ENCODE results near the gene MGAT3. TPM values are rescaled to one million over a fixed set of nuclear protein-coding genes. Genes with fewer than 3 reads are reported as not detected.

MGAT3 gene
- total RNA-seq, 1 experiment from 2014 or later = 0.57 TPM

DNA sequence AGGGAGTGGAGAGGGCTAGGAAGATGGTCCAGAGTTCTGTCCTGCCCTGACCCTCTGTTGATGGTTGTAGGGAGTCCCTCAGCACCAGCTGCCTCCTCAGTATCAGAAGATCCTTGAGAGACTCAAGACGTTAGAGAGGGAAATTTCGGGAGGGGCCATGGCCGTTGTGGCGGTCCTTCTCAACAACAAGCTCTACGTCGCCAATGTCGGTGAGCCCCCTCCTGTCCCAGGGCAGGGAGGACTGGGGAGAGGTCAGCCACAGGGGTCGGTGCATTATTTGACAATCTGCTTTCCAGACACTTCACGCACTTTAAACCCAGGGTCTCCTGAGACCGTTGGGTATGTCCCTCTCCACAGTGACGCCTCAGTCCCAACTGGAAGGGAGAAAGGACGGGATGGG lies 39.2 kb upstream of the MGAT3 start:
- Histone ChIP-seq H3K4me1 (ENCODE audit: control insufficient read depth, insufficient read depth, low read length) (no peaks in the 10 kb centered on the region), H3K4me3 (ENCODE audit: low read depth in 2 of 2, low read length in 2 of 2) (no peak overlapping the region), H3K27me3 (ENCODE audit: control insufficient read depth, insufficient read depth, low read length) (no peaks in the 10 kb centered on the region), H3K9me3 (ENCODE audit: control insufficient read depth, insufficient read depth, low read depth, low read length) (no peaks in the 10 kb centered on the region), H3K36me3 (ENCODE audit: control insufficient read depth, insufficient read depth, low read length) (0 out of 2 replicates have a peak, but pooled peaks cover 3% of the 10 kb centered on the region), H3K27ac (ENCODE audit: low read length) (no peak overlapping the region)
- intact Hi-C loops (cut with micrococcal nuclease; ENCODE audit: unreplicated experiment) (no loop called here), in situ Hi-C loops (cut with HindIII; ENCODE audit: low pct_unique_long_range_greater_than_20kb, low sequenced_read_pairs) (no loop called here)
- POLR2A ChIA-PET = no interaction called here
- no TSS peak for BruUV-seq (replicated peaks)
- CTCF ChIA-PET = no interaction called here
- ATAC-seq (no peak), DNase-seq (ENCODE audit: low read depth, low spot score) (no peak)
- TF ChIP-seq TCF7L2 (IDR thresholded peaks at IDR 0.05; ENCODE audit: low read depth, low read length) (no peak), POLR2AphosphoS5 (IDR thresholded peaks at IDR 0.05; ENCODE audit: low read depth, low read length) (no peak), SIN3A (IDR thresholded peaks at IDR 0.05; ENCODE audit: borderline replicate concordance, insufficient read depth, low read depth, low read length) (no peak)
- TF ChIP-seq, protein P1, sequence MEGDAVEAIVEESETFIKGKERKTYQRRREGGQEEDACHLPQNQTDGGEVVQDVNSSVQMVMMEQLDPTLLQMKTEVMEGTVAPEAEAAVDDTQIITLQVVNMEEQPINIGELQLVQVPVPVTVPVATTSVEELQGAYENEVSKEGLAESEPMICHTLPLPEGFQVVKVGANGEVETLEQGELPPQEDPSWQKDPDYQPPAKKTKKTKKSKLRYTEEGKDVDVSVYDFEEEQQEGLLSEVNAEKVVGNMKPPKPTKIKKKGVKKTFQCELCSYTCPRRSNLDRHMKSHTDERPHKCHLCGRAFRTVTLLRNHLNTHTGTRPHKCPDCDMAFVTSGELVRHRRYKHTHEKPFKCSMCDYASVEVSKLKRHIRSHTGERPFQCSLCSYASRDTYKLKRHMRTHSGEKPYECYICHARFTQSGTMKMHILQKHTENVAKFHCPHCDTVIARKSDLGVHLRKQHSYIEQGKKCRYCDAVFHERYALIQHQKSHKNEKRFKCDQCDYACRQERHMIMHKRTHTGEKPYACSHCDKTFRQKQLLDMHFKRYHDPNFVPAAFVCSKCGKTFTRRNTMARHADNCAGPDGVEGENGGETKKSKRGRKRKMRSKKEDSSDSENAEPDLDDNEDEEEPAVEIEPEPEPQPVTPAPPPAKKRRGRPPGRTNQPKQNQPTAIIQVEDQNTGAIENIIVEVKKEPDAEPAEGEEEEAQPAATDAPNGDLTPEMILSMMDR (IDR thresholded peaks at IDR 0.05) = no peak
- TF ChIP-seq, protein P2, sequence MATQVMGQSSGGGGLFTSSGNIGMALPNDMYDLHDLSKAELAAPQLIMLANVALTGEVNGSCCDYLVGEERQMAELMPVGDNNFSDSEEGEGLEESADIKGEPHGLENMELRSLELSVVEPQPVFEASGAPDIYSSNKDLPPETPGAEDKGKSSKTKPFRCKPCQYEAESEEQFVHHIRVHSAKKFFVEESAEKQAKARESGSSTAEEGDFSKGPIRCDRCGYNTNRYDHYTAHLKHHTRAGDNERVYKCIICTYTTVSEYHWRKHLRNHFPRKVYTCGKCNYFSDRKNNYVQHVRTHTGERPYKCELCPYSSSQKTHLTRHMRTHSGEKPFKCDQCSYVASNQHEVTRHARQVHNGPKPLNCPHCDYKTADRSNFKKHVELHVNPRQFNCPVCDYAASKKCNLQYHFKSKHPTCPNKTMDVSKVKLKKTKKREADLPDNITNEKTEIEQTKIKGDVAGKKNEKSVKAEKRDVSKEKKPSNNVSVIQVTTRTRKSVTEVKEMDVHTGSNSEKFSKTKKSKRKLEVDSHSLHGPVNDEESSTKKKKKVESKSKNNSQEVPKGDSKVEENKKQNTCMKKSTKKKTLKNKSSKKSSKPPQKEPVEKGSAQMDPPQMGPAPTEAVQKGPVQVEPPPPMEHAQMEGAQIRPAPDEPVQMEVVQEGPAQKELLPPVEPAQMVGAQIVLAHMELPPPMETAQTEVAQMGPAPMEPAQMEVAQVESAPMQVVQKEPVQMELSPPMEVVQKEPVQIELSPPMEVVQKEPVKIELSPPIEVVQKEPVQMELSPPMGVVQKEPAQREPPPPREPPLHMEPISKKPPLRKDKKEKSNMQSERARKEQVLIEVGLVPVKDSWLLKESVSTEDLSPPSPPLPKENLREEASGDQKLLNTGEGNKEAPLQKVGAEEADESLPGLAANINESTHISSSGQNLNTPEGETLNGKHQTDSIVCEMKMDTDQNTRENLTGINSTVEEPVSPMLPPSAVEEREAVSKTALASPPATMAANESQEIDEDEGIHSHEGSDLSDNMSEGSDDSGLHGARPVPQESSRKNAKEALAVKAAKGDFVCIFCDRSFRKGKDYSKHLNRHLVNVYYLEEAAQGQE (IDR thresholded peaks at IDR 0.05; ENCODE audit: insufficient read depth in 1 of 2, low read depth in 2 of 2, low read length in 1 of 2) = no peak

DNA sequence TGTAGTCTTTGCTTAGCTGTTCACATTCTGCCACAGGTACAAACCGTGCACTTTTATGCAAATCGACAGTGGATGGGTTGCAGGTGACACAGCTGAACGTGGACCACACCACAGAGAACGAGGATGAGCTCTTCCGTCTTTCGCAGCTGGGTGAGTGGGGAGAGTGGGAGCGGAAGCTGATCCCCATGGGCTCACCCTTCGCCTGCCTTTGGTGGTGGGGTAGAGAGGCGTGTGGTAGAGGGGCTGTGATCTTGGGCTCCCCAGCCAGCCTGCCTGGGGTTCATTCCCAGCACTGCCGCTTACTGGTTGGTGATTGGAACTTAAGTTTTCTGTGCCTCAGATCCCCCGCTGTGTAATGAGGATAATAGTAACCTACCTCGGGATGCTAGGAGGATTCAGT lies 38.1 kb upstream of the MGAT3 start:
- no peak overlapping the region for H3K27ac ChIP-seq (ENCODE audit: low read length)
- no peak for ATAC-seq
- H3K4me3 ChIP-seq (ENCODE audit: low read depth in 2 of 2, low read length in 2 of 2) = no peak overlapping the region
- H3K27me3 ChIP-seq (ENCODE audit: control insufficient read depth, insufficient read depth, low read length) = no peaks in the 10 kb centered on the region
- 0 out of 2 replicates have a peak, but pooled peaks cover 3% of the 10 kb centered on the region for H3K36me3 ChIP-seq (ENCODE audit: control insufficient read depth, insufficient read depth, low read length)
- intact Hi-C loops (cut with micrococcal nuclease; ENCODE audit: unreplicated experiment) = no loop called here
- POLR2A ChIA-PET = no interaction called here
- in situ Hi-C loops (cut with HindIII; ENCODE audit: low pct_unique_long_range_greater_than_20kb, low sequenced_read_pairs) = no loop called here
- no peaks in the 10 kb centered on the region for H3K4me1 ChIP-seq (ENCODE audit: control insufficient read depth, insufficient read depth, low read length)
- no TSS peak for BruUV-seq (replicated peaks)
- TF ChIP-seq POLR2AphosphoS5 (IDR thresholded peaks at IDR 0.05; ENCODE audit: low read depth, low read length) (no peak), TCF7L2 (IDR thresholded peaks at IDR 0.05; ENCODE audit: low read depth, low read length) (no peak), SIN3A (IDR thresholded peaks at IDR 0.05; ENCODE audit: borderline replicate concordance, insufficient read depth, low read depth, low read length) (no peak)
- TF ChIP-seq, protein P2 (IDR thresholded peaks at IDR 0.05; ENCODE audit: insufficient read depth in 1 of 2, low read depth in 2 of 2, low read length in 1 of 2) = no peak
- TF ChIP-seq, protein P1 (IDR thresholded peaks at IDR 0.05) = no peak
- CTCF ChIA-PET = no interaction called here
- no peak for DNase-seq (ENCODE audit: low read depth, low spot score)
- no peaks in the 10 kb centered on the region for H3K9me3 ChIP-seq (ENCODE audit: control insufficient read depth, insufficient read depth, low read depth, low read length)
